Pericardium fibroblast (primary cell): ENCODE data around the gene RFC1. TPM values are rescaled to one million over a fixed set of nuclear protein-coding genes. Genes with fewer than 3 reads are reported as not detected.

Experiments used
- total RNA-seq: library from RNA; depleted of rRNA; stranded (reverse); fragments of >200 nt; gene quantifications from 2 replicates; pipeline ENCODE4 v1.2.3, GENCODE V29; 2015

Gene RFC1, protein sequence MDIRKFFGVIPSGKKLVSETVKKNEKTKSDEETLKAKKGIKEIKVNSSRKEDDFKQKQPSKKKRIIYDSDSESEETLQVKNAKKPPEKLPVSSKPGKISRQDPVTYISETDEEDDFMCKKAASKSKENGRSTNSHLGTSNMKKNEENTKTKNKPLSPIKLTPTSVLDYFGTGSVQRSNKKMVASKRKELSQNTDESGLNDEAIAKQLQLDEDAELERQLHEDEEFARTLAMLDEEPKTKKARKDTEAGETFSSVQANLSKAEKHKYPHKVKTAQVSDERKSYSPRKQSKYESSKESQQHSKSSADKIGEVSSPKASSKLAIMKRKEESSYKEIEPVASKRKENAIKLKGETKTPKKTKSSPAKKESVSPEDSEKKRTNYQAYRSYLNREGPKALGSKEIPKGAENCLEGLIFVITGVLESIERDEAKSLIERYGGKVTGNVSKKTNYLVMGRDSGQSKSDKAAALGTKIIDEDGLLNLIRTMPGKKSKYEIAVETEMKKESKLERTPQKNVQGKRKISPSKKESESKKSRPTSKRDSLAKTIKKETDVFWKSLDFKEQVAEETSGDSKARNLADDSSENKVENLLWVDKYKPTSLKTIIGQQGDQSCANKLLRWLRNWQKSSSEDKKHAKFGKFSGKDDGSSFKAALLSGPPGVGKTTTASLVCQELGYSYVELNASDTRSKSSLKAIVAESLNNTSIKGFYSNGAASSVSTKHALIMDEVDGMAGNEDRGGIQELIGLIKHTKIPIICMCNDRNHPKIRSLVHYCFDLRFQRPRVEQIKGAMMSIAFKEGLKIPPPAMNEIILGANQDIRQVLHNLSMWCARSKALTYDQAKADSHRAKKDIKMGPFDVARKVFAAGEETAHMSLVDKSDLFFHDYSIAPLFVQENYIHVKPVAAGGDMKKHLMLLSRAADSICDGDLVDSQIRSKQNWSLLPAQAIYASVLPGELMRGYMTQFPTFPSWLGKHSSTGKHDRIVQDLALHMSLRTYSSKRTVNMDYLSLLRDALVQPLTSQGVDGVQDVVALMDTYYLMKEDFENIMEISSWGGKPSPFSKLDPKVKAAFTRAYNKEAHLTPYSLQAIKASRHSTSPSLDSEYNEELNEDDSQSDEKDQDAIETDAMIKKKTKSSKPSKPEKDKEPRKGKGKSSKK
- 21.5 and 55.3 TPM in 2 replicates for total RNA-seq

DNA sequence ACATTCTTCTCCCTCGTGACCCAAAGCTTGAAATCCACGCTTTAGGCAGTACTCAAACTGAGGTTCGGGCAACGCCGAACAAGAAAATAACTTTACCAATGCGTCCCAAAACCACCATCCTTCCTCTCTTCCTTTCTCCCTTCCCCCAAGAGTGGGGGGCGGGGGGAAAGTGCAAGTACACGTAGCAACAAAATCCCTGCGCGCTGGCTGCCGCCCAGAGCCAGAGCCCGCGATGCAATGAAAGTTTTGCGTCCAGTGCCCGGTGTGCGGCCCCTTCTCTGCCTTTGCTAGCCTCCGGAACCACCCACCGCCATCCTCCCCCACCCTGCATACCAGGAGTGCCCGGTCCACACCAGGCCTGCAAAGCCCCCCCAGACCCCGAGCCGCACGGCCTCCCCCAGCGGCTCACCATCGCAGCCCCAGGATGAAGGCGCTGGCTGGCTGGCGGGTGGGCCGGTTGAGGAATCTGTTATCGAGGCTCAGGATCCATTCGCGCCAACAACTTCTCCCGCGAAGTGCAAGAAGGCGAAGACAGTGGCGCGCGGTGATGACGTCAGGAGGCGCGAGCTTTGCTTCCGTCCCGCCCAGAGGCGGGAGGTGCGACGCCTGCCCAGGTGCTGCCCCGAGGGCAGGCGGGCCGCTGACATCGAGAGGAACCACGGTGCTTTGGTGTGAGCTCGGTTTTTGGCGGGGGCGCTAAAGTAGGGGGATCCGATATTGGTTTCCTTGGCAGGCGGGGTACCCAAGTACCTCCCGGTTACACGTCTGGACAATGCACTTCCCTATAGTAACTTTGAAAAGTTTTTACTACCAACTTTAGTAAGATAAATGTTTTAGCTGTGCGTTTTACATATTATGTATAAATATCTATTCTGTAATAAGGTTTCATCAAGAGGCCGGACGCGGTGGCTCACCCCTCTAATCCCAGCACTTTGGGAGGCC, at the start of gene RFC1:
TSS of gene RFC1 (minus strand) at position 533 of the 942 bp plus-strand sequence. CDS start at position 412, 121 bp downstream.

GRCh38 chr4:39406763-39407583, 40.8 kb upstream of the RFC1 start, which contains the start of gene KLB:
TSS of gene KLB (plus strand) at chr4:39406930. CDS start at chr4:39406950, 20 bp downstream.

Other genes with a start within 250 kb of the RFC1 start
- gene WDR19, start 183.8 kb downstream of the RFC1 start, total RNA-seq, result 18.6 and 26.6 TPM in 2 replicates
- not detected in 2 replicates for gene KLB, start 40.6 kb upstream of the RFC1 start, total RNA-seq
- 3,460 and 5,118 TPM in 2 replicates for gene RPL9, start 92.6 kb upstream of the RFC1 start, total RNA-seq
- gene LIAS, start 92.7 kb upstream of the RFC1 start, total RNA-seq, result 7.1 and 8.9 TPM in 2 replicates
- gene UGDH, start 161.1 kb upstream of the RFC1 start, total RNA-seq, result 69.8 and 85.0 TPM in 2 replicates